Bladder microvascular endothelial cell (primary cell): Measurements from ENCODE around the gene TAF6. TPM values are rescaled to one million over a fixed set of nuclear protein-coding genes. Genes with fewer than 3 reads are reported as not detected.

Source experiments
- total RNA-seq: library from RNA; depleted of rRNA; stranded (reverse); fragments of >200 nt; gene quantifications from 2 replicates; pipeline ENCODE4 v1.2.3, GENCODE V29; 2014

TAF6 gene
- total RNA-seq: 18.5 and 46.6 TPM in 2 replicates

GRCh38 chr7:100119072-100119969 is at the start of gene TAF6, which contains the start of gene CNPY4:
TSS of gene TAF6 (minus strand) at chr7:100119358. CDS start at chr7:100114209, 5,149 bp downstream.
TSS of gene CNPY4 (plus strand) at chr7:100119634. CDS start at chr7:100119745, 111 bp downstream.

GRCh38 chr7:100158229-100159098 is 39.3 kb upstream of the TAF6 start, which contains the start of gene TRAPPC14:
TSS of gene TRAPPC14 (minus strand) at chr7:100158723. CDS start at chr7:100158499, 224 bp downstream.

GRCh38 chr7:100148559-100149328 is 29.6 kb upstream of the TAF6 start, which contains the start of gene LAMTOR4:
TSS of gene LAMTOR4 (plus strand) at chr7:100148918. CDS start at chr7:100148973, 55 bp downstream.

DNA sequence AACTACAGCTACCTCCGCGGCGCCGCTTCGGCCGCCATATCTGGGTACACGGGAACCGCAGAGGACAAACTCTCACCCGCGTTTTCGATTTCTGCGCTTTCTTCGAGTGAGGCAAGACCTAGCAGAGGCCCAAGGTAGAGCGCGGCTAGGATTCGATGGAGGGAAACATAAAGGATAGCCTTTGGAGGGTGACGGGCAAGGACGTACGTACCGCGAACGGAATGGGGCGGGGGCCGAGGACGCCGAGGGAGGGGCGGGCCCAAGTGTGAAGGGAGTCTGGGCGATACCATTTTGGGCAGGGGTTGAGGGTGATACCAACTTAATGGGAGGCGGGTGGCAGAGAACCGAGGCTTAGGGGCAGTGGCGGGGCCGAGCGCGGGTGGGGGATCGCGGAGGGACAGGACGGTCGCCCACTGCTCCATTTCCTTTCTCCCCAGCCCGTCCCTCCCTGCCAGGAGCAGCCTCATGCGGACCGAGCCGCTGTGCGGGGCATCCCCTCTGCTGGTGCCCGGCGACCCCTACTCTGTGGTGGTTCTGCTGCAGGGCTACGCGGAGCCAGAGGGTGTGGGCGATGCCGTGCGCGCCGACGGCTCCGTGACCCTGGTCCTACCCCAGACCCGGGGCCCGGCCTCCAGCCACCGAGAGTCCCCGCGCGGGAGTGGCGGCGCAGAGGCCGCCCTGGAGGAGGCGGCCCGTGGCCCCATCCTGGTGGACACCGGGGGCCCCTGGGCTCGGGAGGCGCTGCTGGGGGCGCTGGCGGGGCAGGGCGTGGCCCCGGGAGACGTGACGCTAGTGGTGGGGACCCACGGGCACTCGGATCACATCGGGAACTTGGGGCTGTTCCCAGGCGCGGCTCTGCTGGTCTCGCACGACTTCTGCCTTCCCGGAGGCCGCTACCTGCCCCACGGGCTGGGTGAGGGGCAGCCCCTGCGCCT is 8.0 kb upstream of the TAF6 start, which contains the start of gene MBLAC1:
TSS of gene MBLAC1 (plus strand) at position 37 of the 935 bp plus-strand sequence. CDS start at position 466, 429 bp downstream.

DNA sequence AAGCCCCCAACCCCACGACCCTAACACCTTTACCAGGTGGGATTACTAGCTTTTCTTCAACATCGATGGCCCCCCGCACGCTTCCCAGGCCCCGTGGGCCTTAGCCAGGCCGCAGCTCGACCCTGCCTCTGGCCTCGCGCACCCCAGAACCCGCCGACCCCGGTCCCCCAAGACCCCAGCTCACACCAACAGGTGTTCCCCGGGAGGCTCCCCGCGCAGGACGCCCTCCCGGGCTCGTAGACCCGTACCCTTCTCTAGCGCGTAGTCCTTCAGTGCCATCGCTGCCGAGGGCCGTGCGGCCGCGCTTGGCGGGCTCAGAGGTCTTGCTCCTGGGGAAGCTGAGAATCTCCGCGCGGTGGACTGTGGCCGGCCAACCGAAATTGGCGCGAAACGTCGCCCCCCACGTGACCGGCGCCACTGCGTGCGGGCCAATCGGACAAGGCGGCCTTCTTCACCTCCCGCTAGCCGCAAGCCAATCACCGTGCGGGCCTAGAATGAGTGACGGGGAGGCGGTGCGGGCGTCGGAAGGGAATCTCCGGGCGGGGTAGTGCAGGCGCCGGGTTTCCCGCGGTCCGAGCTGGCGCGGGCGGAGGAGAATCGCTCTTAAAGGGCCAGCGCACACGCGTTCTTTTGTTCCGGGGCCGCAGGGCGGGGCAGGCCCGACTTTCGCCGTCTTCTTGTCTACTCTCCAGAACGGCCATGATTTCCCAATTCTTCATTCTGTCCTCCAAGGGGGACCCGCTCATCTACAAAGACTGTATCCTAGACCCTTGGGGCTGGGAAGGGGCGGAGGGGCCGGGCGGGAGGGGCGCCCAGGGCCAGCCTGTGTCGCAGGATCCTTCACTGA is 17.9 kb downstream of the TAF6 start, which contains the start of the genes AP4M1 and MCM7:
TSS of gene AP4M1 (plus strand) at position 628 of the 847 bp plus-strand sequence. CDS start at position 700, 72 bp downstream.
TSS of gene MCM7 (minus strand) at position 382 of the 847 bp plus-strand sequence. CDS start at position 279, 103 bp downstream.

DNA sequence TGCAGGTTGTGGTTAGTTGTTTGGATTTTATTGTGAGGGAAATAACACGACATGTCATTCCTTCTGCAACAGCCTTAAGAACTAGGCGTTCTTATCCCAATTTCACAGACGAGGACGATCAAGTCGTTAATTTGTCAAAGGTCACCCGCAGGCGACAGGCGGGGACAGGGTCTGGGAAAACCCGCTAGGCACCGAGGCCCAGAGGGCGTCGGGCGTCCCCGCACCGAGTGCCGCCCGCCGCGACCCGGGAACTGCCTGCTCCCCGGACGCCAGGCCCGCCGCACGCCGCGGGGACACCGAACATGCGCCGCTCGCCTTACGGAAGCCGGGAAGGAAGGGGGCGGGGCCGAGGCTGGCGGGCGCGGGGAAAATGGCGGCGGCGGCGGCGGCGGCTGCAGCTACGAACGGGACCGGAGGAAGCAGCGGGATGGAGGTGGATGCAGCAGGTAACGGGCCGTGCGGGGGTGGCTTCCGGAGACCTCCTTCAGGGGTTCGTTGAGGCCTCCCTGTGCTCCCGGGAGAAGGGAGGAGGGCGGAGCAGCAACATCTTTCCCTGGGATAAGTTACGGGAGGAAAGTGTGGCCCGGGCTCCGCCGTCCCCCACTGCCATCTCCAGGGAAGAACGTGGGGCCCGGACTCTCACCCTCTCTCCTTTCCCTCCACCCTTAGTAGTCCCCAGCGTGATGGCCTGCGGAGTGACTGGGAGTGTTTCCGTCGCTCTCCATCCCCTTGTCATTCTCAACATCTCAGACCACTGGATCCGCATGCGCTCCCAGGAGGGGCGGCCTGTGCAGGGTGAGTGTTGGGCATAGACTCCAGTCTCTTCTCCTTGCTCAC is 30.3 kb downstream of the TAF6 start, which contains the start of gene COPS6:
TSS of gene COPS6 (plus strand) at position 349 of the 837 bp plus-strand sequence. CDS start at position 371, 22 bp downstream.

DNA sequence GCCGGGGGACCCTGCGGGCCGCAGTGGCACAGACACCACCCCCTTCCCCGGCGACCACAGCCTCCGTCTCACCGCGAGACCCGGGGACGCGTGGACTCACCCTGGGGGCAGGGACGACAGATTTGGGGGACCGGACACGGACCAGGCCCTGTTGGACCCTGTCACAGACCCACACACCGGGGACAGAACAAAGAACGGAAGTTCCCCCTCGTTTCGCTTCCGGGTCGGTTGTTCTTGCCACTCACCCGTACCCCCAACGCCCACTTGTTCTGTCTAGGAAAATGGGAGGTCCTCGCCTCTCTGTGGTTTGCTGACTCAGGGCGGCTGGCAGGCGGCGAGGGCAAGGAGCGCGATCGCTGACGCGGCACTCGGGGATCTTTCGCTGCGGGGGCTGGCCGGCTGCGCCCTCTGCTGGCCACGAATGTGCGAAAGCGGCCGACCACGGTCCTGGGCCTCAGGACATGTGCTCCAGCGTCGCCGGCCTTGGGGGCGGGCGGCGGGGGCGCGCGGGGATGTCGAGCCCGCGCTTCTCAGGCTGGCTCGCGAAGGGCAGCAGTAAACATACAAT is 37.5 kb downstream of the TAF6 start, which contains the start of gene ZNF3:
TSS of gene ZNF3 (minus strand) at position 189 of the 568 bp plus-strand sequence. CDS start 4,366 bp downstream, outside the sequence.

Other genes with a start within 250 kb of the TAF6 start
- under 0.01 and 0.25 TPM in 2 replicates for gene OR2AE1, start 242.3 kb downstream of the TAF6 start, total RNA-seq
- 14.2 and 24.7 TPM in 2 replicates for gene TRIM4, start 199.8 kb downstream of the TAF6 start, total RNA-seq
- 0.16 and 0.31 TPM in 2 replicates for gene GJC3, start 189.7 kb downstream of the TAF6 start, total RNA-seq
- gene AZGP1, start 143.3 kb downstream of the TAF6 start, total RNA-seq: not detected in 2 replicates
- 18.3 and 55.8 TPM in 2 replicates for gene ZKSCAN1, start 103.8 kb downstream of the TAF6 start, total RNA-seq
- 5.8 and 8.4 TPM in 2 replicates for gene ZSCAN21, start 69.6 kb downstream of the TAF6 start, total RNA-seq
- 17.8 and 35.7 TPM in 2 replicates for gene ZNF3, start 37.6 kb downstream of the TAF6 start, total RNA-seq
- 87.1 and 87.8 TPM in 2 replicates for gene COPS6, start 30.4 kb downstream of the TAF6 start, total RNA-seq
- gene MCM7, start 18.0 kb downstream of the TAF6 start, total RNA-seq: 98.1 and 113 TPM in 2 replicates
- 16.4 and 19.5 TPM in 2 replicates for gene AP4M1, start 17.7 kb downstream of the TAF6 start, total RNA-seq
- 38.9 and 45.6 TPM in 2 replicates for gene CNPY4, start 276 bp upstream of the TAF6 start, total RNA-seq
- gene MBLAC1, start 7.6 kb upstream of the TAF6 start, total RNA-seq: 1.8 and 2.0 TPM in 2 replicates
- gene LAMTOR4, start 29.6 kb upstream of the TAF6 start, total RNA-seq: 98.6 and 171 TPM in 2 replicates
- gene TRAPPC14, start 39.4 kb upstream of the TAF6 start, total RNA-seq: 3.9 and 7.7 TPM in 2 replicates
- gene GAL3ST4, start 49.3 kb upstream of the TAF6 start, total RNA-seq: 0.49 and 0.88 TPM in 2 replicates
- gene GPC2, start 58.0 kb upstream of the TAF6 start, total RNA-seq: 1.3 and 3.9 TPM in 2 replicates
- gene STAG3, start 58.6 kb upstream of the TAF6 start, total RNA-seq: 0.25 and 0.32 TPM in 2 replicates
- not detected in 2 replicates for gene PVRIG, start 100.6 kb upstream of the TAF6 start, total RNA-seq
- gene SPDYE3, start 188.3 kb upstream of the TAF6 start, total RNA-seq: not detected in 2 replicates
- gene PILRB, start 238.8 kb upstream of the TAF6 start, total RNA-seq: 7.3 and 21.3 TPM in 2 replicates